Gastroesophageal sphincter (tissue), 4 donors: ENCODE measurements around the gene SPCS2. TPM values are rescaled to one million over a fixed set of nuclear protein-coding genes. Genes with fewer than 3 reads are reported as not detected.

Source experiments
- ATAC-seq: fragments of 150-250 bp; one replicate; pipeline ENCODE4 v1.9.1; 2016; ENCODE audit warnings: mild to moderate bottlenecking, moderate library complexity
- H3K27ac ChIP-seq, 4 donors: fragments of 200-600 bp; sonication (generic) in 3 of 4; 1 replicate in 3 of 4; 2 replicates in 1 of 4; pipeline ENCODE4 v1.5.1; 2016 to 2019
- H3K27me3 ChIP-seq: fragments of 200-600 bp; sonication (generic); one replicate; pipeline ENCODE4 v1.5.1; 2019
- H3K36me3 ChIP-seq, 2 donors: fragments of 200-600 bp; sonication (generic); one replicate each; pipeline ENCODE4 v1.5.1; 2019; ENCODE audit warnings: control low read depth in 1 of 2
- H3K4me1 ChIP-seq, 3 donors: fragments of 200-600 bp; sonication (generic); 1 replicate in 2 of 3; 2 replicates in 1 of 3; pipeline ENCODE4 v1.5.1; 2016 to 2019; ENCODE audit warnings: control low read depth in 2 of 3
- H3K4me3 ChIP-seq, 2 donors: fragments of 200-600 bp; sonication (generic); one replicate each; pipeline ENCODE4 v1.5.1; 2019; ENCODE audit warnings: mild to moderate bottlenecking in 1 of 2, moderate library complexity in 1 of 2
- H3K9me3 ChIP-seq, 3 donors: fragments of 200-600 bp; sonication (generic); one replicate each; pipeline ENCODE4 v1.5.1; 2017 to 2019; ENCODE audit warnings: control low read depth in 2 of 3
- CTCF ChIP-seq, 4 experiments: fragments of 200-600 bp in 2 of 4; fragments of 450-650 bp in 2 of 4; sonication (generic) in 1 of 4; IDR thresholded peaks; one replicate each; pipeline ENCODE4 v1.5.1; 2017 to 2019; ENCODE audit warnings: antibody characterized with exemption in 4 of 4, mild to moderate bottlenecking in 2 of 4, moderate library complexity in 2 of 4
- EP300 ChIP-seq: sonication (generic); formaldehyde crosslinking; IDR thresholded peaks from one replicate; pipeline ENCODE4 v1.6.1; 2017; ENCODE audit warnings: antibody characterized with exemption, mild to moderate bottlenecking
- POLR2A ChIP-seq, 2 donors: fragments of 450-650 bp; IDR thresholded peaks; one replicate each; pipeline ENCODE4 v1.6.1; 2017; ENCODE audit warnings: antibody characterized with exemption in 2 of 2, mild to moderate bottlenecking in 2 of 2, moderate library complexity in 1 of 2
- POLR2AphosphoS5 ChIP-seq: sonication (generic); formaldehyde crosslinking; IDR thresholded peaks from one replicate; pipeline ENCODE4 v1.6.1; 2017; ENCODE audit warnings: antibody characterized with exemption
- WGBS, 2 donors: methylation state at CpG; one replicate each; pipeline ENCODE4 v1.1.5; 2018; ENCODE audit warnings: low coverage in 1 of 2; 5-methylcytosine and 5-hydroxymethylcytosine counted together
- total RNA-seq, 4 donors: library from RNA; depleted of rRNA; stranded (reverse); fragments of >200 nt; gene quantifications; one replicate each; pipeline ENCODE4 v1.1.0, GENCODE V29; 2016

The SPCS2 gene
- total RNA-seq, 4 donors from 2014 or later = 27.2 to 49.5 (median 37.0) TPM

- 40% methylated on average over 1 of the region's 1 CpG; no CpG with 5 or more reads in 1 of the 2 donors for WGBS, 2 donors
- Histone ChIP-seq H3K27ac (no peak overlapping the region), H3K4me1 (peaks cover 0 to 12% (median 2%) of the 10 kb centered on the region in 3 donors), H3K27me3 (no peaks in the 10 kb centered on the region), H3K36me3 (peaks cover 0 to 20% of the 10 kb centered on the region in 2 donors), H3K4me3 (no peak overlapping the region), H3K9me3 (no peaks in the 10 kb centered on the region)
- ATAC-seq = no peak
- TF ChIP-seq POLR2AphosphoS5 (no peak), CTCF (IDR thresholded peaks at IDR 0.05) (no peak), POLR2A (IDR thresholded peaks at IDR 0.05) (no peak), EP300 (no peak)
Observed at GRCh38 chr11:74990941-74991340, 41.9 kb downstream of the SPCS2 start.

GRCh38 chr11:74992852-74993251 is 43.8 kb downstream of the SPCS2 start:
- H3K4me3 ChIP-seq = no peak overlapping the region
- WGBS, 2 donors = 98% methylated on average over 5 of the region's 5 CpGs; no CpG with 5 or more reads in 1 of the 2 donors
- no peak for TF ChIP-seq EP300
- TF ChIP-seq CTCF (IDR thresholded peaks at IDR 0.05) = no peak
- TF ChIP-seq POLR2A (IDR thresholded peaks at IDR 0.05) = no peak
- TF ChIP-seq POLR2AphosphoS5 = no peak

GRCh38 chr11:75000975-75001354 is 51.9 kb downstream of the SPCS2 start:
- no peak overlapping the region for H3K4me3 ChIP-seq
- peaks cover 0 to 27% of the 10 kb centered on the region in 2 donors for H3K36me3 ChIP-seq
- no peak for ATAC-seq
- 86 to 100% methylated on average over 1 to 3 of the region's 3 CpGs for WGBS, 2 donors
- no peaks in the 10 kb centered on the region for H3K4me1 ChIP-seq
- no peak overlapping the region for H3K27ac ChIP-seq
- TF ChIP-seq POLR2AphosphoS5 (no peak), POLR2A (IDR thresholded peaks at IDR 0.05) (no peak), EP300 (no peak)
- no peaks in the 10 kb centered on the region for H3K9me3 ChIP-seq
- H3K27me3 ChIP-seq = no peaks in the 10 kb centered on the region

More at GRCh38 chr11:74992852-74993251, 43.8 kb downstream of the SPCS2 start:
- Histone ChIP-seq H3K36me3 (peaks cover 0 to 32% of the 10 kb centered on the region in 2 donors), H3K27ac (no peak overlapping the region), H3K4me1 (peaks cover 0 to 12% (median 2%) of the 10 kb centered on the region in 3 donors), H3K9me3 (no peaks in the 10 kb centered on the region), H3K27me3 (no peaks in the 10 kb centered on the region)
- ATAC-seq = no peak

GRCh38 chr11:75001686-75002085 is 52.6 kb downstream of the SPCS2 start:
- no peak for ATAC-seq
- Histone ChIP-seq H3K4me3 (no peak overlapping the region), H3K36me3 (peaks cover 0 to 29% of the 10 kb centered on the region in 2 donors), H3K27me3 (no peaks in the 10 kb centered on the region), H3K4me1 (no peaks in the 10 kb centered on the region), H3K9me3 (no peaks in the 10 kb centered on the region), H3K27ac (no peak overlapping the region)
- WGBS, 2 donors = 83 to 93% methylated on average over 1 to 3 of the region's 3 CpGs
- no peak for TF ChIP-seq EP300
- no peak for TF ChIP-seq POLR2AphosphoS5
- TF ChIP-seq CTCF (IDR thresholded peaks at IDR 0.05) = no peak

- Histone ChIP-seq H3K4me3 (no peak overlapping the region), H3K4me1 (no peaks in the 10 kb centered on the region), H3K9me3 (no peaks in the 10 kb centered on the region), H3K36me3 (peaks cover 0 to 31% of the 10 kb centered on the region in 2 donors), H3K27me3 (no peaks in the 10 kb centered on the region), H3K27ac (no peak overlapping the region)
- no peak for TF ChIP-seq EP300
- no peak for TF ChIP-seq CTCF (IDR thresholded peaks at IDR 0.05)
- TF ChIP-seq POLR2A (IDR thresholded peaks at IDR 0.05) = no peak
- TF ChIP-seq POLR2AphosphoS5 = no peak
- no peak for ATAC-seq
- 84 to 85% methylated on average over 1 of the region's 1 CpG for WGBS, 2 donors
Observed at GRCh38 chr11:75002516-75002915, 53.5 kb downstream of the SPCS2 start.
